ENCODE data around the gene AZI2. TPM values are rescaled to one million over a fixed set of nuclear protein-coding genes. Genes with fewer than 3 reads are reported as not detected.

AZI2 gene
- total and polyA plus RNA-seq, 10 of the 15 experiments (the other 5 are each of a cell fraction or from before 2014, with no cell fraction given), result 19.9 to 91.7 (median 35.5) TPM

- no TSS peak for BruUV-seq (replicated peaks)
- peaks cover 0 to 13% of the 10 kb centered on the region in 2 experiments; a peak in 3 of 4 replicates for H3K36me3 ChIP-seq (ENCODE audit: control insufficient read depth in 2 of 2, insufficient read depth in 2 of 2, low read length in 1 of 2)
- ChIA-PET RAD21 (ENCODE audit: unreplicated experiment) (interaction anchor here (0.9 to 7.0 kb wide), 39 partner anchors 9 to 1194 kb away, joined by 3 to 186 read pairs (median 5); partner anchors contain the start of genes AZI2, CMC1, EOMES and ZCWPW2), SMC1A (ENCODE audit: uncharacterized antibody, unreplicated experiment) (interaction anchor here (0.8 to 7.9 kb wide), 42 partner anchors 9 to 874 kb away, joined by 3 to 139 read pairs (median 6); partner anchors contain the start of genes AZI2, EOMES and ZCWPW2), POLR2A (interaction anchor here (0.9 to 2.8 kb wide), 7 partner anchors 20 to 970 kb away, joined by 3 to 12 read pairs (median 3); partner anchors contain the start of genes AZI2, EOMES and ZCWPW2), CTCF (interaction anchor here (0.6 to 7.1 kb wide), 51 partner anchors 9 to 979 kb away, joined by 3 to 140 read pairs (median 5); partner anchors contain the start of genes AZI2, EOMES and ZCWPW2)
- no peaks in the 10 kb centered on the region for H3K27me3 ChIP-seq (replicated peaks in 1 of 2; ENCODE audit: control insufficient read depth in 2 of 2, insufficient read depth in 2 of 2, low read length in 1 of 2)
- in situ Hi-C loops (cut with MboI), result loop anchor here (25.0 kb wide), 1 partner anchor 1191 kb away; no protein-coding TSS in a partner anchor
- intact Hi-C loops (cut with micrococcal nuclease; ENCODE audit: unreplicated experiment), result loop anchor here (1.0 to 5.0 kb wide), 2 partner anchors 316 to 616 kb away; no protein-coding TSS in a partner anchor
- WGBS (ENCODE audit: insufficient coverage, insufficient replicate concordance, low lambda C conversion rate, missing lambda C conversion rate), result 34% methylated on average over 4 of the region's 4 CpGs
- ATAC-seq, result peak; percentile 32; the same call in 2 of the 3 replicates
- peak; percentile 52 for FAIRE-seq
- no peak overlapping the region for H3K27ac ChIP-seq (ENCODE audit: control insufficient read depth, insufficient read depth)
- no peaks in the 10 kb centered on the region for H3K9me3 ChIP-seq (replicated peaks; ENCODE audit: control insufficient read depth, insufficient read depth, low read length)
- H3K4me2 ChIP-seq (ENCODE audit: control insufficient read depth, insufficient read depth), result no peak overlapping the region
- no peak for DNase-seq (ENCODE audit: low read depth, low spot score)
- H3K9ac ChIP-seq (ENCODE audit: control insufficient read depth, insufficient read depth, low read length), result no peak overlapping the region
- no peaks in the 10 kb centered on the region for H4K20me1 ChIP-seq (ENCODE audit: control insufficient read depth, insufficient read depth)
- no peaks in the 10 kb centered on the region for H3K79me2 ChIP-seq (ENCODE audit: control insufficient read depth, insufficient read depth, low read length)
- no peak overlapping the region for H2AFZ ChIP-seq (ENCODE audit: control insufficient read depth, low read depth, low read length)
- H3K4me3 ChIP-seq, result no peak overlapping the region
- H3K4me1 ChIP-seq (ENCODE audit: control insufficient read depth, insufficient read depth, low read length), result no peaks in the 10 kb centered on the region
- TF ChIP-seq ZSCAN29 (IDR thresholded peaks at IDR 0.05) (no peak), RB1 (IDR thresholded peaks at IDR 0.05; ENCODE audit: borderline replicate concordance) (no peak), RAD21 (IDR thresholded peaks at IDR 0.05; ENCODE audit: insufficient read depth, low read depth, low read length) (peak; percentile 49), ATF2 (IDR thresholded peaks at IDR 0.05; ENCODE audit: low read length) (0 out of 2 replicates have a peak, but pooled peaks have one; percentile 36), ZNF24 (IDR thresholded peaks at IDR 0.05) (peak; percentile 93), HDAC2 (IDR thresholded peaks at IDR 0.05) (no peak), NBN (IDR thresholded peaks at IDR 0.05) (0 out of 2 replicates have a peak, but pooled peaks have one; percentile 18), E4F1 (IDR thresholded peaks at IDR 0.05; ENCODE audit: borderline replicate concordance, partially characterized antibody) (no peak), MYB (IDR thresholded peaks at IDR 0.05; ENCODE audit: borderline replicate concordance, low read depth, low read length) (no peak), SMC3 (IDR thresholded peaks at IDR 0.05; ENCODE audit: borderline replicate concordance, low read length) (peak; percentile 64; the same call in 1 of the 2 replicates), ZNF592 (IDR thresholded peaks at IDR 0.05) (no peak)
Observed at GRCh38 chr3:28328188-28329151, 20.2 kb downstream of the AZI2 start.

Measured in GM12878 (cell line).